ENCODE data around the gene FOXO1. TPM values are rescaled to one million over a fixed set of nuclear protein-coding genes. Genes with fewer than 3 reads are reported as not detected.

The FOXO1 gene
- total and polyA plus RNA-seq, 2 experiments from 2014 or later = 32.4 to 68.0 TPM

DNA sequence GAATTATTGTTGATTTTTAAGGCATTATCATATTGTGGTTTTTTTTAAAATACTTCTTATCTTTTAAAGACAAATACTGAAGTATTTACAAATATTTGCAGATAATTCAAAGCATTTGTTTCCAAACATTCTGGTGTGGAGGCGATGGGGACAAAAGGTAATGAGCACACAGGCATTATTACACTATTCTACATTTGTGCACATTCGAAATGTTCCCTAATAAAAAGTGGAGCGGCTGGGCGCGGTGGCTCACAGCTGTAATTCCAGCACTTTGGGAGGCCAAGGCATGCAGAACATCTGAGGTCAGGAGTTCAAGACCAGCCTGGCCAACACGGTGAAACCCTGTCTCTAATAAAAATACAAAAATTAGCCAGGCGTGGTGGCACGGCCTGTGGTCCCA lies 133.4 kb downstream of the FOXO1 start:
- TF ChIP-seq, protein P1, sequence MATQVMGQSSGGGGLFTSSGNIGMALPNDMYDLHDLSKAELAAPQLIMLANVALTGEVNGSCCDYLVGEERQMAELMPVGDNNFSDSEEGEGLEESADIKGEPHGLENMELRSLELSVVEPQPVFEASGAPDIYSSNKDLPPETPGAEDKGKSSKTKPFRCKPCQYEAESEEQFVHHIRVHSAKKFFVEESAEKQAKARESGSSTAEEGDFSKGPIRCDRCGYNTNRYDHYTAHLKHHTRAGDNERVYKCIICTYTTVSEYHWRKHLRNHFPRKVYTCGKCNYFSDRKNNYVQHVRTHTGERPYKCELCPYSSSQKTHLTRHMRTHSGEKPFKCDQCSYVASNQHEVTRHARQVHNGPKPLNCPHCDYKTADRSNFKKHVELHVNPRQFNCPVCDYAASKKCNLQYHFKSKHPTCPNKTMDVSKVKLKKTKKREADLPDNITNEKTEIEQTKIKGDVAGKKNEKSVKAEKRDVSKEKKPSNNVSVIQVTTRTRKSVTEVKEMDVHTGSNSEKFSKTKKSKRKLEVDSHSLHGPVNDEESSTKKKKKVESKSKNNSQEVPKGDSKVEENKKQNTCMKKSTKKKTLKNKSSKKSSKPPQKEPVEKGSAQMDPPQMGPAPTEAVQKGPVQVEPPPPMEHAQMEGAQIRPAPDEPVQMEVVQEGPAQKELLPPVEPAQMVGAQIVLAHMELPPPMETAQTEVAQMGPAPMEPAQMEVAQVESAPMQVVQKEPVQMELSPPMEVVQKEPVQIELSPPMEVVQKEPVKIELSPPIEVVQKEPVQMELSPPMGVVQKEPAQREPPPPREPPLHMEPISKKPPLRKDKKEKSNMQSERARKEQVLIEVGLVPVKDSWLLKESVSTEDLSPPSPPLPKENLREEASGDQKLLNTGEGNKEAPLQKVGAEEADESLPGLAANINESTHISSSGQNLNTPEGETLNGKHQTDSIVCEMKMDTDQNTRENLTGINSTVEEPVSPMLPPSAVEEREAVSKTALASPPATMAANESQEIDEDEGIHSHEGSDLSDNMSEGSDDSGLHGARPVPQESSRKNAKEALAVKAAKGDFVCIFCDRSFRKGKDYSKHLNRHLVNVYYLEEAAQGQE (IDR thresholded peaks at IDR 0.05; ENCODE audit: unreplicated experiment) = no peak
- TF ChIP-seq, protein P2, sequence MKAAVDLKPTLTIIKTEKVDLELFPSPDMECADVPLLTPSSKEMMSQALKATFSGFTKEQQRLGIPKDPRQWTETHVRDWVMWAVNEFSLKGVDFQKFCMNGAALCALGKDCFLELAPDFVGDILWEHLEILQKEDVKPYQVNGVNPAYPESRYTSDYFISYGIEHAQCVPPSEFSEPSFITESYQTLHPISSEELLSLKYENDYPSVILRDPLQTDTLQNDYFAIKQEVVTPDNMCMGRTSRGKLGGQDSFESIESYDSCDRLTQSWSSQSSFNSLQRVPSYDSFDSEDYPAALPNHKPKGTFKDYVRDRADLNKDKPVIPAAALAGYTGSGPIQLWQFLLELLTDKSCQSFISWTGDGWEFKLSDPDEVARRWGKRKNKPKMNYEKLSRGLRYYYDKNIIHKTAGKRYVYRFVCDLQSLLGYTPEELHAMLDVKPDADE (IDR thresholded peaks at IDR 0.05) = no peak
- no peak for TF ChIP-seq STAT1 (IDR thresholded peaks at IDR 0.05; ENCODE audit: unreplicated experiment)
- TF ChIP-seq CREB1 (CRISPR knock-in tag; IDR thresholded peaks at IDR 0.05; ENCODE audit: low read depth) = no peak
- TF ChIP-seq POLR2AphosphoS5 (IDR thresholded peaks at IDR 0.05; ENCODE audit: low read depth) = no peak
- no peak for TF ChIP-seq NANOG (IDR thresholded peaks at IDR 0.05; ENCODE audit: borderline replicate concordance)
- TF ChIP-seq, protein P3, sequence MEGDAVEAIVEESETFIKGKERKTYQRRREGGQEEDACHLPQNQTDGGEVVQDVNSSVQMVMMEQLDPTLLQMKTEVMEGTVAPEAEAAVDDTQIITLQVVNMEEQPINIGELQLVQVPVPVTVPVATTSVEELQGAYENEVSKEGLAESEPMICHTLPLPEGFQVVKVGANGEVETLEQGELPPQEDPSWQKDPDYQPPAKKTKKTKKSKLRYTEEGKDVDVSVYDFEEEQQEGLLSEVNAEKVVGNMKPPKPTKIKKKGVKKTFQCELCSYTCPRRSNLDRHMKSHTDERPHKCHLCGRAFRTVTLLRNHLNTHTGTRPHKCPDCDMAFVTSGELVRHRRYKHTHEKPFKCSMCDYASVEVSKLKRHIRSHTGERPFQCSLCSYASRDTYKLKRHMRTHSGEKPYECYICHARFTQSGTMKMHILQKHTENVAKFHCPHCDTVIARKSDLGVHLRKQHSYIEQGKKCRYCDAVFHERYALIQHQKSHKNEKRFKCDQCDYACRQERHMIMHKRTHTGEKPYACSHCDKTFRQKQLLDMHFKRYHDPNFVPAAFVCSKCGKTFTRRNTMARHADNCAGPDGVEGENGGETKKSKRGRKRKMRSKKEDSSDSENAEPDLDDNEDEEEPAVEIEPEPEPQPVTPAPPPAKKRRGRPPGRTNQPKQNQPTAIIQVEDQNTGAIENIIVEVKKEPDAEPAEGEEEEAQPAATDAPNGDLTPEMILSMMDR (conservative IDR thresholded peaks at IDR 0.05; ENCODE audit: low read depth in 2 of 2) = no peak
- no peak for TF ChIP-seq EZH2 (IDR thresholded peaks at IDR 0.05; ENCODE audit: low read depth, unreplicated experiment)
- no peak for TF ChIP-seq ZNF114 (CRISPR knock-in tag; IDR thresholded peaks at IDR 0.05)
- TF ChIP-seq EZH2phosphoT487 (IDR thresholded peaks at IDR 0.05; ENCODE audit: unreplicated experiment) = no peak
- TF ChIP-seq, protein P4, sequence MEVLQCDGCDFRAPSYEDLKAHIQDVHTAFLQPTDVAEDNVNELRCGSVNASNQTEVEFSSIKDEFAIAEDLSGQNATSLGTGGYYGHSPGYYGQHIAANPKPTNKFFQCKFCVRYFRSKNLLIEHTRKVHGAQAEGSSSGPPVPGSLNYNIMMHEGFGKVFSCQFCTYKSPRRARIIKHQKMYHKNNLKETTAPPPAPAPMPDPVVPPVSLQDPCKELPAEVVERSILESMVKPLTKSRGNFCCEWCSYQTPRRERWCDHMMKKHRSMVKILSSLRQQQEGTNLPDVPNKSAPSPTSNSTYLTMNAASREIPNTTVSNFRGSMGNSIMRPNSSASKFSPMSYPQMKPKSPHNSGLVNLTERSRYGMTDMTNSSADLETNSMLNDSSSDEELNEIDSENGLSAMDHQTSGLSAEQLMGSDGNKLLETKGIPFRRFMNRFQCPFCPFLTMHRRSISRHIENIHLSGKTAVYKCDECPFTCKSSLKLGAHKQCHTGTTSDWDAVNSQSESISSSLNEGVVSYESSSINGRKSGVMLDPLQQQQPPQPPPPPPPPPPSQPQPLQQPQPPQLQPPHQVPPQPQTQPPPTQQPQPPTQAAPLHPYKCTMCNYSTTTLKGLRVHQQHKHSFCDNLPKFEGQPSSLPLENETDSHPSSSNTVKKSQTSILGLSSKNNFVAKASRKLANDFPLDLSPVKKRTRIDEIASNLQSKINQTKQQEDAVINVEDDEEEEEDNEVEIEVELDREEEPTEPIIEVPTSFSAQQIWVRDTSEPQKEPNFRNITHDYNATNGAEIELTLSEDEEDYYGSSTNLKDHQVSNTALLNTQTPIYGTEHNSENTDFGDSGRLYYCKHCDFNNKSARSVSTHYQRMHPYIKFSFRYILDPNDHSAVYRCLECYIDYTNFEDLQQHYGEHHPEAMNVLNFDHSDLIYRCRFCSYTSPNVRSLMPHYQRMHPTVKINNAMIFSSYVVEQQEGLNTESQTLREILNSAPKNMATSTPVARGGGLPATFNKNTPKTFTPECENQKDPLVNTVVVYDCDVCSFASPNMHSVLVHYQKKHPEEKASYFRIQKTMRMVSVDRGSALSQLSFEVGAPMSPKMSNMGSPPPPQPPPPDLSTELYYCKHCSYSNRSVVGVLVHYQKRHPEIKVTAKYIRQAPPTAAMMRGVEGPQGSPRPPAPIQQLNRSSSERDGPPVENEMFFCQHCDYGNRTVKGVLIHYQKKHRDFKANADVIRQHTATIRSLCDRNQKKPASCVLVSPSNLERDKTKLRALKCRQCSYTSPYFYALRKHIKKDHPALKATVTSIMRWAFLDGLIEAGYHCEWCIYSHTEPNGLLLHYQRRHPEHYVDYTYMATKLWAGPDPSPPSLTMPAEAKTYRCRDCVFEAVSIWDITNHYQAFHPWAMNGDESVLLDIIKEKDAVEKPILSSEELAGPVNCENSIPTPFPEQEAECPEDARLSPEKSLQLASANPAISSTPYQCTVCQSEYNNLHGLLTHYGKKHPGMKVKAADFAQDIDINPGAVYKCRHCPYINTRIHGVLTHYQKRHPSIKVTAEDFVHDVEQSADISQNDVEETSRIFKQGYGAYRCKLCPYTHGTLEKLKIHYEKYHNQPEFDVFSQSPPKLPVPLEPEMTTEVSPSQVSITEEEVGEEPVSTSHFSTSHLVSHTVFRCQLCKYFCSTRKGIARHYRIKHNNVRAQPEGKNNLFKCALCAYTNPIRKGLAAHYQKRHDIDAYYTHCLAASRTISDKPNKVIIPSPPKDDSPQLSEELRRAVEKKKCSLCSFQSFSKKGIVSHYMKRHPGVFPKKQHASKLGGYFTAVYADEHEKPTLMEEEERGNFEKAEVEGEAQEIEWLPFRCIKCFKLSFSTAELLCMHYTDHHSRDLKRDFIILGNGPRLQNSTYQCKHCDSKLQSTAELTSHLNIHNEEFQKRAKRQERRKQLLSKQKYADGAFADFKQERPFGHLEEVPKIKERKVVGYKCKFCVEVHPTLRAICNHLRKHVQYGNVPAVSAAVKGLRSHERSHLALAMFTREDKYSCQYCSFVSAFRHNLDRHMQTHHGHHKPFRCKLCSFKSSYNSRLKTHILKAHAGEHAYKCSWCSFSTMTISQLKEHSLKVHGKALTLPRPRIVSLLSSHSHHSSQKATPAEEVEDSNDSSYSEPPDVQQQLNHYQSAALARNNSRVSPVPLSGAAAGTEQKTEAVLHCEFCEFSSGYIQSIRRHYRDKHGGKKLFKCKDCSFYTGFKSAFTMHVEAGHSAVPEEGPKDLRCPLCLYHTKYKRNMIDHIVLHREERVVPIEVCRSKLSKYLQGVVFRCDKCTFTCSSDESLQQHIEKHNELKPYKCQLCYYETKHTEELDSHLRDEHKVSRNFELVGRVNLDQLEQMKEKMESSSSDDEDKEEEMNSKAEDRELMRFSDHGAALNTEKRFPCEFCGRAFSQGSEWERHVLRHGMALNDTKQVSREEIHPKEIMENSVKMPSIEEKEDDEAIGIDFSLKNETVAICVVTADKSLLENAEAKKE (CRISPR knock-in tag; IDR thresholded peaks at IDR 0.05) = no peak
- no peak for TF ChIP-seq JUNB (IDR thresholded peaks at IDR 0.05; ENCODE audit: unreplicated experiment)
- no peak for TF ChIP-seq ZNF331 (CRISPR knock-in tag; IDR thresholded peaks at IDR 0.05; ENCODE audit: low read depth)
- H3K9me3 Mint-ChIP-seq = peaks cover 3% of the 10 kb centered on the region; the same call in 1 of the 3 replicates
- Histone ChIP-seq H2AFZ (no peak overlapping the region), H3K4me2 (no peak overlapping the region), H3K27ac (ENCODE audit: low read depth) (no peak overlapping the region), H3K9me2 (ENCODE audit: insufficient read depth) (no peaks in the 10 kb centered on the region), H3K4me3 (no peak overlapping the region), H3K79me2 (replicated peaks; ENCODE audit: insufficient read depth) (no peaks in the 10 kb centered on the region), H3K4me1 (ENCODE audit: insufficient read depth) (no peaks in the 10 kb centered on the region), H3K36me3 (ENCODE audit: insufficient read depth) (no peaks in the 10 kb centered on the region), H4K20me1 (replicated peaks; ENCODE audit: insufficient read depth) (no peaks in the 10 kb centered on the region), H3F3A (replicated peaks; ENCODE audit: low read depth) (no peaks in the 10 kb centered on the region), H3K27me3 (ENCODE audit: insufficient read depth) (no peaks in the 10 kb centered on the region)
- no peak for ATAC-seq
- DNase-seq (ENCODE audit: low spot score) = no peak
- no peak overlapping the region for H3K4me3 Mint-ChIP-seq
- H3K36me3 Mint-ChIP-seq (ENCODE audit: low read depth) = peaks cover under 1% of the 10 kb centered on the region; the same call in 1 of the 3 replicates
- H3K27me3 Mint-ChIP-seq (ENCODE audit: insufficient read depth, low read depth, poor library complexity) = peaks cover 2% of the 10 kb centered on the region
- no peak overlapping the region for H3K27ac Mint-ChIP-seq
- peaks cover 13% of the 10 kb centered on the region for H3K4me1 Mint-ChIP-seq
